DMS153 (cell line): ENCODE results near the gene NUP153.
"Not testable (repeated sequence)": the region's sequence is repeated elsewhere in the genome, so short reads cannot be mapped to it uniquely, and the experiment has no call there.

Experiments
- DNase-seq: peaks from one replicate; lab custom pipeline; 2025; lab: John Stamatoyannopoulos, UW

Gene NUP153

DNA sequence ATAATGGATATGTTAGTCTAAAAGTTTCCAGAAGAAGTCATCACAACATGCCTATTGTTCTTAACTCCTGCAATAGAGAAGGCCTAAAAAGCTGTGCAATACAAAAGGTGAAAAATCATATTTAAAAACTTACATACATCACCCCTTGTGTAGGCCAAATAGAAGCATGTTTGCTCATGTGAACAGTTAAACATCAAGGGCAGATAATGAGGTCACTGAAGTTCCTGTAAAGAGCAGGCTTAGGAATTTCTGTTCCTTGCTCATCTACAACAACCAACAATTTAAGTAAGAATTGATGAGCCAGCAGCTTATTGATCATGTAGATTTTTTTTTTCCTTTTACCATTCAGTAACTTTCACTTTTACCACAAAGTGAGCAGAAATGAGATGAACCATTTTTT lies 7.5 kb upstream of the NUP153 start:
- no peak for DNase-seq

DNA sequence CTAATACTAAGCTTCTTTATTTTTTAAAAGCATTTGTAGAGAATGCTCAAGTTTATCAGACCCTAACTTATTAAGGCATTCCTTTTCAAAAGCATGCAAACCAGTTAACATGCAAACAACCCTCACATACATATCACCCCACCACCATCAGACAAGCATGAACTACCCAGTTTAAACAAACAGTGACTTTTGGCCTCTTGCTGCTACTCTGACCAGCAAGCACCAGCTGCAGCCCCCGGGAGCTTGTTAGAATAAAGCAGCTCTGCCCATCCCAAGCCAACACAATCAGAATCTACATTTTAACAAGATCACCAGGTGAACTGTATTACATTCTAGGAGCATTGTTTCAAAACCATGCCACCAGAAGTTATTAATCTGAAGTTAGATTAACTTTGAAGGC lies 5.9 kb upstream of the NUP153 start:
- DNase-seq = no peak

DNA sequence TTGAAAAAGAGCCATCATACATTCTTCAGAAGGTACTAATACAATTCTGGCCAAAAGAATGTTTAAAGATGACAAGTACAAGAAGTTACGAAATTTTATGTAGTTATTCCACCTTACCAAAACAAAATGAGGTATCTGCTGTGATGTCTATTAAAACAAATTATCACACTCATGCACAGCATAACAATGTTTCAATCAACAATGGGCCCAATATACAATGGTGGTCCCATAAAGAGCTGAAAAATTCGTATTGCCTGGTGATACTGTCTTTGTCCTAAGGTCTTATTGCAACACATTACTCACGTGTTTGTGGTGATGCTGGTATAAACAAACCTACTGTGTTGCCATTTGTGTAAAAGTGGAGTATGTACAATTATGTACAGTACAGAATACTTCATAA lies 3.6 kb upstream of the NUP153 start:
- no peak for DNase-seq

DNA sequence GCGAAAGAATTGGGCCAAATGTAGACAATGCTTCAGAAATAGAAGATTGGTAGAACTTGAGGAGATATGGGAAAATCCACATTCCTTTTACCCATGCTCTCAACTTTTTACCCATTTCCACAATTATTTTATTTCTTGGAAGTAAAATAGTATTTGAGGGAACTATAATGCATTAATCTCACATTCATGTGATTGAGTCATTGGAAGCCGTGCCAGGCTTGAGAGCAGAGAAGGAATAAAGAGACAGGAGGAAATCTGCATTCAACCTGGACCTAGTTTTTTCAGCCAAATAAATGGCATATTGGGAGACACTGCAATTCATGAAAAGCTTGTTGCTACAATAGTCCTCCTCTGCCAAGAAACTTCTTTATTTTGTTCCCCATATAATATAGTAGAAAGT lies 2.8 kb upstream of the NUP153 start:
- DNase-seq = no peak

DNA sequence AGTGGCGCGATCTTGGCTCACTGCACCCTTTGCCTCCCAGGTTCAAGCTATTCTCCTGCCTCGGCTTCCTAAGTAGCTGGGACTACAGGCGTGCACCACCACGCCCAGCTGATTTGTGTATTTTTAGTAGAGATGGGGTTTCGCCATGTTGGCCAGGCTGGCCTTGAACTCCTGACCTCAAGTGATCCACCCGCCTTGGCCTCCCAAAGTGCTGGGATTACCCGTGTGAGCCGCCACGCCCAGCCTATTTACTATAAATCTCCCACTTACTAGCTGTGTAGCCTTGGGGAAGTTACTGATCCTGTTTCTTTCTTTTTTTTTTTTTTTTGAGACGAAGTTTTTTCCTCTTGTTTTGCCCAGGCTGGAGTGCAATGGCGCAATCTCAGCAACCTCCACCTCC lies 1.3 kb upstream of the NUP153 start:
- DNase-seq = not testable (repeated sequence)

DNA sequence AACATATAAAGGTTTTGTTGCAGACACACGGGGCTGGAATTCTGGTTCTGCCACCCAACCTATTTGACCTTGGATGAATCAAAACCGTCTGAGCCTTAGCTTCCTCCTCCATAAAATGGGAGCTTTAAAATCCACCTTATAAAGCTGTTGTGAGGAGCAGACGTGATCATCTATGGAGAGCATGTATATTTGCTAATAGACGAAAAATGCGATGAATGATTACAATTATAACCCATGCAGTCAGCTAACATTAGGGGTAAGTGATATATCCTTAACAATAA lies 586 bp upstream of the NUP153 start:
- DNase-seq = no peak

DNA sequence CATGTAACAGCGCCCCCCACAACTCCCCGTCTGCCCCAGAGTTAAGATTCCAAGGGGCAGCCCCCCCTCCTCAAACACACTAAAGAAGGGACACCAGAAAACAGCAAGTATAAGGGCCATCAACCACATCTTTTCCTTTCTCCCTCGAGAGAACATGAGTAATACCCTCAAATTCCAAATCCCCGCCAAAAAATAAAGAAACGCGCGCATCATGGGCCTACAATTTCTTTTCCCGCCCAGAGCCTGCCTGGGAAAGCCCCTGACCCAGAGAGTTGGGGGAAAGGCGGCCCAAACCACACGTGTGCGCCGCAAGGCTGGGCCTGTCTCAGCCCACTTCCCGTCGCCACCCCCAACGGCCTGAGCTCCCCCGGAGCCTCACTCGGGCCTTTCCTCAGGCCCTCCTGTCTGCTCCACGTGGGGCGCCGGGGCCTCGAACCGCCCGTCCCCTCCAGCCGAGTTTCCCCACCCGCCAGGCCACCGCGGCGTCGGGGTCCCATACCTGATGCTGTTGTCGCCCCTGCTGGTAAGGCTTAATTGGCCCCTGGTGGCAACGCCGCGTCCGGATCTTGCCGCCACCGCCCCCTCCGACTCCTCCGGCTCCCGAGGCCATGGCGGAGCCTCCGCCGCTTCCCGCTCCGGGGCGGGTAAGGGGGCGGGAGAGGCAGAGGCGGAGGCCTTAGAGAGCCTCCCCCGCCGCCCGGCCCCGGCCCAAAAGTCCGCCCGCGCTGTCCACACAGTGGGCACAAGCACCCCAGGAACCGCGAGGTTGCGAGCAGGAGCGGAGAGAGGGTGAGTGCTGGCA lies 746 bp downstream of the NUP153 start:
- no peak for DNase-seq

DNA sequence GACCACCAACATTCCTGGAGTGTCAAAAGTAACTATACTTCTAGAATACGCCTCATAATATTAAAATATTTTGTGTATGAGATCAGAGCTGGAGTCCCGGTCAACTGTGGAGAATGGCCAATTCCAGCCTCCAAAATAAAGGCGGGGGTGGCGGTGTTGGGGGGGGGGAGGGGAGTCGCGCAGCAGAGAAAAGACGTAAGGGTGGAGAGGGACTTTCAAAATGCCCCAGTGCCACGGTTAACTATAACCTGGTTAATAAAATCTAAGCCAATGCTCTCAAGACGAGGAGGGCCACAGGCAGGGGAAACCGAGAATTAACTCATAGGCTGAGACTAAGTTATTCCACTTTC lies 1.3 kb downstream of the NUP153 start:
- no peak for DNase-seq

DNA sequence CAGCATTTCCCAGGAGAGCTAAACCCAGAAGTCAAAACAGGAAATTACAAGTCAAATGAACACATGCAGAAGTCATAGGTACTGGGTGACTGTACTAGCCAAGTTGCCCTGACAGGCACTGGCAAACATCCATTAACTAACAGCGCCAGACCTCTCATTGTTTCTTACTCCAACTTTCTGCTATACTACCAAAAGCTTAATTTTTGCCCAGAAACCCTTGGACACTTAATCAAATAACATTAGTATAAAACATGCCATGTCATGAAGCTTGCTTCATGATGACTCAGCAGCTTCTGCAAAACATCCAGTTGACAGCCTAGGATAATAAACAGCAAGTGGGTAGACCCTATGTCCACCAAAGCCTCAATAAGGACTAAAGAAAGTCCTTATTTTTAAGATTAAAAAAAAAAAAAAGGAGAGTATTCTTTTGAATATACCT lies 3.5 kb downstream of the NUP153 start:
- no peak for DNase-seq

DNA sequence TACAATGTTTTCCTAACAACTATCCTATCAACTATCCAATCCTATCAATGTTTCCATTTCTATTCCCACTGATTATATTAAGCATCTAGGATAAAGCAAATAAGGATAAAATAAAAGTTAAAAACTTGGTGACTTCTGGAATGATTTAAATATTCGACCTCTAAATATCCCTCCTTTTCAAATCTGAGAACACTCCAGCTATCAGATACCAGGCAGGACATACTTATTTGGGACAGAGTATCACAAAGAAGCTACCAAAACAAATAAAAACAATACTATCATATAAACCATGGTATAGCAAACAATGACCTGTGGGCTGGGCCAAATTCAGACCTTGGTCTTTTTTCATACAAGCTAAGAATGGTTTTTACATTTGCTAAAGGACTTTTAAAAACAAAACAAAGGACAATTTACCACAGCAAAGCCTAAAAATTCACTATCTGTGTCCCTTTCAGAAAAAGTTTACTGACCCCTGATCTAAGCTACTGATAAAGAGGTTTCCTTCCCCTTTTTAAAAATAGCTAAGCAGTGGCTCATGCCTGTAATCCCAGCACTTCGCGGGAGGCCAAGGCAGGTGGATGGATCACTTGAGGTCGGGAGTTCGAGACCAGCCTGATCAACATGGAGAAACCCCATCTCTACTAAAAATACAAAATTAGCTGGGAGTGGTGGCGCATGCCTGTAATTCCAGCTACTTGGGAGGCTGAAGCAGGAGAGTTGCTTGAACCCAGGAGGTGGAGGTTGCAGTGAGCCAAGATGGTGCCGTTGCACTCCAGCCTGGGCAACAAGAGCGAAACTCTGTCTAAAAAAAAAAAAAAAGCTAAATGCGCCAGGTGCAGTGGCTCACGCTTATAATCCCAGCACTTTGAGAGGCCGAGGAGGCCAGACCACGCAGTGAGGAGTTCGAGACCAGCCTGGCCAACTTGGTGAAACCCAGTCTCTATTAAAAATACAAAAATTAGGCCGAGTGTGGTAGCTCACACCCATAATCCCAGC lies 6.0 kb downstream of the NUP153 start:
- DNase-seq = no peak

DNA sequence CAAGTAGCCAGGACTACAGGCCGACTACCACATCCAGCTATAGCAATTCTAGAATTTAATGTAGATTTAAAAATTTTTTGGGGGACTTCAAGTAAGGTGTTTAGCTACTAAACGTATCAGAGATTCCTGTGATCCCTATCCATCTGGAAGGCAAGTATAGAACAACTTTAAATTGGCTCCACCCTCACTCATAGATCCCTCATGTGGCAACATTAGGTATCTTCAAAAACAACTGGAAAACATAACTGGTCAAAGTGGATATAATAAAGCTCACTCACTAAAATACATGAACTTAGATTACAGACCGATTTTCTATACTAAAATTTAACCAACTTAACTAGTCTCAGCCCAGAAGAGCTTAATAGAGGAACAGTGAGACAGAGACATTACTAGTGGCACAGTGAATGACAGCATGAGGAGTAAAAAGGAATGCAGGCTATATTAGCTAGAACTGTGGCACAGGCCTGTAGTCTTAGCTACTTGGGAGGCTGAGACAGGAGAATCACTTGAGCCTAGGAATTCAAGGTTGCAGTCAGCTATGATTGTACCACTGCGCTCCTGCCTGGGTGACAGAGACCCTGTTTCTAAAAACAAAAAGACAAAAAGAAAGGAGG lies 14.7 kb downstream of the NUP153 start:
- no peak for DNase-seq

DNA sequence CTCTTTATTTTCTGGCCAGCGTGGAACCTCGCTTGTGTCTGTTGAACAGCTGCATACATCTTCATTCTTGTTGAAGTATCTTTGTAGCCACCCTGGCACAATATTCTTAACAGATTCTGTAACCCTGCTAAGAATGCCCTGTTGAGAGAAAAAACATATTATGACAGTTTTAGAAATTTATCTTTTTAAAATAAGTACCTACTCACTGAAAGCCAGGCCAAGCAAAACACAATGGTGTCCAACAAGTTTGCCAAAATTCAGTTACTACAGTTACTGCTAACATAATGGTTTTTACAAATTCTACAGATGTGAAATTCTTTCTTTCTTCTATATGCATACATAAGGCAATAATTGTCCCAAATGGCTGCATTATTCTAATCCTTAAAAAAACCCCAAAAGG lies 18.2 kb downstream of the NUP153 start:
- no peak for DNase-seq

DNA sequence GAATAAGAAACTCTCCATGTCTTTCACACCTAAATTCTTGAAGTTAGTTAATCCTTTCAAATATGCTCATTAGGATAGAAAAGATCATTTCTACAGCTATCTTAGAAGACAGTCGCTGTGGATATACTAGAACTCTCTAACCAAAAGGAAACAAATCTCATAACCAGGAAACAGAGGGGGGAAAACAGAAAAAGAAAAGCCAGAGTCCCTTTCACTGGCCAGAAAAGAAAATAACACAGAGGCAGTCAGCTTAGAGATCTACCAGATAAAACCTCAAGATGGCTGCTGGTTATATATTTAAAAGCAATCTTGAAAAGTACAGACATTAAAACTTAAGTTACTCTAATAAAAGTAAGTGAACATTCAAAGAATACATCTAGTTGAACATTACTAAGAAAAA lies 19.6 kb downstream of the NUP153 start:
- DNase-seq = no peak

DNA sequence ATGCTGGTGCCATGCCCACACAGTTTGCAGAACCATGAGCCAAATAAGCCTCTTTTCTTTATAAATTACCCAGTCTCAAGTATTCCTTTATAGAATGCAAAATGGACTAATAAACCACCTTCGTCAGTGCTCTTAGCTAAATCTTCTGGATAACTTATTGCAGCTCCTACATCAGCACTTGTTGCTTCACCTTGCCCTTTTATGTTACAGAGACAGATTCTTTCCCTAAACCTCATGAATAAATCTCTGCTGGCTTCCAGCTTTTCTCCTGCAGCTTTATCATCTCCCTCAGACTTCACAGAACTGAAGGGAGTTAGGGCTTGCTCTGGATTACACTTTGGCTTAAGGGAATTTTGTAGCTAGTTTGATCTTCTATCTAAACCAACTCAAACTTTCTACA lies 22.6 kb downstream of the NUP153 start:
- DNase-seq = no peak

DNA sequence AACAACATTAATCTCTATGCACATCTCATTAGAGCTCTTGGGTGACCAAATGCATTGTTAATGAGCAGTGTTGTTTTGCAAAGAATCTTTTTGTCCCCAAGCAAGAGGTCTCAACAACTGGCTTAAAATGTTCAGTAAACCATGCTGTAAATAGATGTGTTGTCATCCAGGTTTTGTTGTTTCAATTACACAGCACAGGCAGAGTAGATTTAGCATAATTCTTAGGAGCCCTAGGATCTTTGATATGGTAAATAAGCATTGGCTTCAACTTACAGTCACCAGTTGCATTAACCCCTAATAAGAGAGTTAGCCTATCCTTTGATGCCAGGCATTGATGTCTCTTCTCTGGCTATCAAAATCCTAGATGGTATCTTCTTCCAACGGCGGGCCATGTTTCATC lies 23.3 kb downstream of the NUP153 start:
- no peak for DNase-seq

DNA sequence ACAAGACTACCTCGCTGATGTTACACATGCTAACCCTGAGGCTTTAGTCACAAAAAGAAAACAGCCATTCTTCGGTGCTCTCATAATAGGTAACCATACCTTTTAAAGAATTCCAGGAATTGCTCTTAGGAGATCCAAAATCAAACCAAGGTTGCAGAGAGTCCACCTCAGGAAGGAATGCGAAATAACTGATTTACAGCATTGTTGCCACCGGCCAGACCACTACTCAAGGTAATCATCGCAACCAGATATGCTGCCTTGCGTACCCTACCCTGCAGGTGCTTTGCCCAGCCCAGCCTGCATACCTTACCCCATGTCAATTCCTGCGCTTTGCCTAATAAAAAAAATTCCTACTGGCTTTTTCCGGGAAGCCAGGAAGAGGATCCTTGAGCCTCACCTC lies 27.0 kb downstream of the NUP153 start:
- no peak for DNase-seq

DNA sequence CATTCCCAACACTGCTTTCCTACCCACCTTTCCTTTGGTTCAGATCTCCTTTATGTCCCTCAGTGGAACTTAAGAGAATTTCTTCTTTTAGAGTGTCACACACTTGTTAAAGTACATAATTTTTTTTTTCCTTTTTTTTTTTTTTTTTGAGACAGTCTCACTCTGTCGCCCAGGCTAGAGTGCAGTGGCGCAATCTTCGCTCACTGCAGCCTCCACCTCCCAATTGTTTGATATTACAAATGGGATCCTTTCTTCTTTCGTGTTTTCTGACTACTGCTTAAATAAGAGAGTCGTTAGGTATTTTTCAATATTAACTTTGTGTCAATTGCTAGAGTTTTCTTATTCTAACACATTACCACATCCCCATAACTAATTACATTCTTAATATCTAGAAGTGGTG lies 29.1 kb downstream of the NUP153 start:
- no peak for DNase-seq

DNA sequence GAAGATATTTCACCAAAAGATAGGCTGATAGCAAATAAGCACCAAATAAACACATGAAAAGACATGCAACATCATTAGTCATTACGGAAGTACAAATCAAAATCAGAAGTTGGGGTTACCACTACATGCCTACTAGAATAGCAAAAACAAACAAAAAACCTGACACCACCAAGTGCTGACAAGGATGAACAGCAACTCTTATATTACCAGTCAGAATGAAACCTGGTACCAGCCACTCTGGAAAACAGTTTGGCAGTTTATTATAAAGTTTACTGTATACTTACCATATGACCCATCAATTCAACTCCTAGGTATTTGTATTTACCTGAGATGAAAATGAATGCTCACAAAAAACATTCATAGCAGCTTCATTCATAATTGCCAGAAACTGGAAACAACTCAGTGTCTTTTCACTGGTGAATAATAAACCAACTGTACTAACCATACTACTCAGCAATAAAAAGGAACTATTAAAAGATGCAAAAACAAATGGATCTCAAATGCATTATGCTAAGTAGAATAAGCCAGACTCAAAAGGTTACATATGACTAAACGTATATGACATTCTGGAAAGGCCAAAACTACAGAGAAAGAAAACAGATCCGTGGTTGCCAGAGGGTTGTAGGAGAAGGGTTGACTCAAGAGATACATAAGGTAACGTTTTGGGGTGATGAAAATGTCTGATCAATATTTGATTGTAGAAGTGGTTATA lies 33.0 kb downstream of the NUP153 start:
- no peak for DNase-seq

DNA sequence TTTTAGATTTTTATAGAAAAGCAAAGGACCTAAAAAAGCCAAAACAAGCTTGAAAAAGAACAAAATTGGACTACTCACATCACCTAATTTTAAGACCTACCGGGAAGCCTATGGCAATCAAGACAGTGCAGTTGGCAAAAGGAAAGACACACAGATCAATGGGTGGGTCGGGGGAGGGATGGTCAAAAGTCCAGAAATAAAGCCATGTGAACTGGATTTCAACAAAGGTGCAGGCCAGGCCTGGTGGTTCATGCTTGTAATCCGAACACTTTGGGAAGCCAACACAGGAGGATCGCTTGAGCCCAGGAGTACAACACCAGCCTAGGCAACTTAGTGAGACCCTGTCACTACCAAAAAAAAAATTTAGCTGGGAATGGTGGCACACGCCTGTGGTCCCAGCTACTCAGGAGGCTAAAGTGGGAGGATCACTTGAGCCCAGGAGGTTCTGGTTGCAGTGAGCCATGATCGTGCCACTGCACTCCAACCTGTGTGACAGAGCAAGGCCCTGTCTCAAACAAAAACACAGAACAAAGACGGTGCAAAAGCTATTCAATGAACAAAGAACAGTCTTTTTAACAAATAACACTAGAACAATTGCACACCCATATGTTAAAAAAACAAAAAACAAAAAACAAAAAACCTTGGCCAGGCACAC lies 34.5 kb downstream of the NUP153 start:
- DNase-seq = no peak

DNA sequence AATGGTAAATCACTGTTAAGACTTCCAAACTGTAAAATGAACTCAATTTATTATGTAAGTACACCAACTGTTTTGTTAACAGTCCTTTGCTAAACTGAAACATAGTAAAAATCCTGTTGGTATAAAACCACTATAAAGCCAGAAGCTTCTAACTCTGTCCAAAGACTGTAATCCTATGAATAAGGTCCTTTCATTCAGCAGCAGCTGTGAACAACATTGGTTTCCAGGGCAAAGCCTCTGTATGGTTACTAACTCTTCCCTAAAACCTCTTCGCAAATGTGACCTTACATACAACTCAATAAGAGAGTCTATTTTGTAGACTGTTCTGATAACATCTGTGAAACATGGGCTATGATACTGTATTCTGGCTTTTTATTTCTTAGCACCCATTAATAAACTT lies 40.1 kb downstream of the NUP153 start:
- DNase-seq = no peak

DNA sequence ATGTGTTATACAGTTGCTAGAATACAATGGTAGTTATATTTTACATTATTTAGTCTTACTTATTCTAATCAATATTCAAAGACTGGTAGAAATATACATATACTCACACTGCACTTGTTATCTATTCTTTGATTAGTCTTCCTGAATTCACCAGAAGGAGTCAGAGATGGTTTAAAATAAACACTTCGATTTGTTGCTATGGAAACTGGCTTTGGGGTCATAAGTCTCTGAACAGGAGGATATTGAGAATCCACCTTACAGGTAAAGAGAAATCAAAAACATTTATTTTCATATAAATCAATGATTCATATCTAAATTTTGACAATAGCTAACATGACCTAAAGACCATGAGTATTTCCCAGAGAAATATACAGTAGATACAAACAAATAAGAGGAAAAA lies 41.6 kb downstream of the NUP153 start:
- no peak for DNase-seq

DNA sequence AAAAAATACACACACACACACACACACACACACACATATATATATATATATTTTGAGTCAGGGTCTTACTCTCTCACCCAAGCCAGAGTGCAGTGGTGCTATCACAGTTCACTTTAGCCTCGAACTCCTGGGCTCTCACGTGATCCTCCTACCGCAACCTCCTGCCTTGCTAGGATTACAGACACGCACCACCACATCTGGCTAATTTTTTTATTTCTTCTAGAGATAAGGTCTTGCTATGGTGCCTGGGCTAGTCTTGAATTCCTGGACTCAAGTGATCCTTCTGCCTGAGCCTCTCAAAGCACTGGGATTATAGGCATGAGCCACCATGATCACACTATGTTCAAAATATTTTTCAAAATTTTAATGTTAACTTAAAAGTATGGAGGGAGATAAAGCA lies 43.5 kb downstream of the NUP153 start:
- no peak for DNase-seq
